ENCODE results near the gene DHH. TPM values are rescaled to one million over a fixed set of nuclear protein-coding genes. Genes with fewer than 3 reads are reported as not detected.
"Not testable (repeated sequence)": the region's sequence is repeated elsewhere in the genome, so short reads cannot be mapped to it uniquely, and the experiment has no call there.

The DHH gene
- total RNA-seq, 3 donors from 2014 or later: 0.11 TPM; not detected in 2

DNA sequence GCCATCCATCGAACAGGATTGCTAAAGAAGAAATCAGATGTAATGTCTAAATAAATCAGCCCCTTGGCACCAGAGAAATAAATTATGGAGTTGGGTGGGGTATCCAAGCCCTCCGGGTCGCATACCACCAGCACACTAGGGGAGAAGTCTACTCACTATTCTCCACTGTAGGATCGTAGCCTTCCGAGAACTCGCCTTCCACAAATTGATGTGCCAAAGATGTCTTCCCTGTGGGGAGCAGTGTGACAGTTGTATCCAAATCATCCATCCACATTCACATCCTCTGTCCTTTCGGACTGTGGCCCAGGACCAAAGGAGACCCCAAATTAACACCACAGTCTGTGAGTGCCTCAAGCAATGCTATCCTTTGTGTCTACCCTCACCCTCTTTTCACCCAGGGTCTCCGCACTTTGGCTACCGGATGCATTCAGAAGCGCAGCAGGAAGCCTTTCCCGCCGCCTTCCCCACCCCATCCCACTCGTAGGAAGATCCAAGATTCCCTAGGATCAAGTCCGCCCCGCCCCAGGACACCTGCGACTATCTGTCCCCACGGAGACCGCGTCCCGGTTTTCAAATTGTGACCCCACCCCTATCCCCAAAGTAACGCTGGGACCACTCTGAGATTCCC, 25.6 kb downstream of the DHH start:
- H3K27me3 Mint-ChIP-seq (ENCODE audit: low read depth): no peaks in the 10 kb centered on the region
- H3K9me3 Mint-ChIP-seq: no peaks in the 10 kb centered on the region
- no peak for DNase-seq
- no peak for ATAC-seq
- H3K4me1 Mint-ChIP-seq (ENCODE audit: low read depth): peaks cover 17% of the 10 kb centered on the region
- H3K4me3 Mint-ChIP-seq: peak overlapping the region; percentile 92
- no peaks in the 10 kb centered on the region for H3K36me3 Mint-ChIP-seq (ENCODE audit: insufficient read depth)

DNA sequence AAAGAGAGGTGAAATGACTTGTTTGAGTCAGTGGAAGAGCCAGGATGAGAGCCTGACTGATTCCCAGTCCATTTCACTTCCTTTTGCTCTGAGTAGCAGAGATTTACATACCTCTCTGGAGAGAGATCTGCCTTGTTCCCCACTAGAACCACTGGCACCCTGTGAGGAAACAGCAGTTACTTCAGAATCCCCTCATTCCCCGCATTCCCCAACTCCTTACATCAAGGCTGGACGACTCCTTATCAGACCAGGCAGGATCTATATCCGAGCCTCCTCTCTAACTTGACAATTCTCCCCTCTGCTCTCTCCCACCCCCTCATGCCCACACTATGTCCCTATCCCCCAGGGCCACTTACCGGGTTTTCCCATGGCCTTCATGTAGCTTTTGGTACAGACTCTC, 28.5 kb downstream of the DHH start:
- DNase-seq: no peak
- no peaks in the 10 kb centered on the region for H3K27me3 Mint-ChIP-seq (ENCODE audit: low read depth)
- ATAC-seq: no peak

GRCh38 chr12:49064767-49065152, 29.8 kb downstream of the DHH start:
- H3K9me3 Mint-ChIP-seq: no peaks in the 10 kb centered on the region
- H3K36me3 Mint-ChIP-seq (ENCODE audit: insufficient read depth): no peaks in the 10 kb centered on the region
- H3K4me3 Mint-ChIP-seq: no peak overlapping the region
- DNase-seq (no peak), ATAC-seq (no peak)
- H3K27me3 Mint-ChIP-seq (ENCODE audit: low read depth): no peaks in the 10 kb centered on the region
- peaks cover 21% of the 10 kb centered on the region for H3K4me1 Mint-ChIP-seq (ENCODE audit: low read depth)

More for the DNA sequence above, 28.5 kb downstream of the DHH start:
- Mint-ChIP-seq H3K4me3 (no peak overlapping the region), H3K4me1 (ENCODE audit: low read depth) (peaks cover 24% of the 10 kb centered on the region), H3K36me3 (ENCODE audit: insufficient read depth) (no peaks in the 10 kb centered on the region), H3K9me3 (no peaks in the 10 kb centered on the region)

DNA sequence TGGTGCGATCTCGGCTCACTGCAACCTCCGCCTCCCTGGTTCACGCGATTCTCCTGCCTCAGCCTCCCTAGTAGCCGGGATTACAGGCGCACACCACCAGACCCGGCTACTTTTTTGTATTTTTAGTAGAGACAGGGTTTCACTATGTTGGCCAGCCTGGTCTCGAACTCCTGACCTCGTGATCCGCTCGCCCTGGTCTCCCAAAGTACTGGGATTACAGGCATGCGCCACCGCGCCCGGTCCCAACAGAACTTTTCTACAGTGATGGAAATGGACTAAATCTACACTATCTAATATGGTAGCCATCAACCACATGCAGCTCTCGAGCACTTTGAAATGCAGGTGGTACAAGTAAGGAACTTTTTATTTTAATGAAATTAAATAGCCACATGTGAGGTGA, 32.7 kb downstream of the DHH start:
- Mint-ChIP-seq H3K4me3 (peak overlapping the region; percentile 95), H3K4me1 (ENCODE audit: low read depth) (peaks cover 31% of the 10 kb centered on the region)
- not testable (repeated sequence) for H3K36me3 Mint-ChIP-seq (ENCODE audit: insufficient read depth); DNase-seq; H3K27me3 Mint-ChIP-seq (ENCODE audit: low read depth); ATAC-seq; H3K9me3 Mint-ChIP-seq

DNA sequence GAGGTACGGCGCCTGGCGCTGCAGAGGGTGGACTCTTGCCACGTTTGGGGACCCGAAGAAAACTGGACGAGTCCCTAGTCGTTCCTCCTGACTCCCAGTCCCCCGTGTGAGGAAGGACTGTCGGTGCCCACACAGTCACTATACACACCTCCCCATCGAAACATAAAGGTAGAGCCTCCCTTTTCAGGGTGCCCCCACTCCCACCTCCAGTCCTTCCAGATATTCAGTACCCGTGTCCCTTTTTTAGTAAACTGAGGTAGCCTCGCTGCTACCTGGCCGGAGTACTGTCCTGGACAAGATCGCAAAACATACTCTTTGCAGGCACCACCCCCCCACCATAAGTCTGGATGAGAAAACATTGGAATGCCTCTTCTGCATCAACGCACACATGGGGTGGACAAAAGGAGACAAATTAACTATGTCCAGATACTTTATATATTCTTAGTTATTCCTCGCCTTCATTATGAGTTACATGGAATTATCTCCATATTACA, 33.4 kb downstream of the DHH start:
- ATAC-seq: no peak
- no peaks in the 10 kb centered on the region for H3K36me3 Mint-ChIP-seq (ENCODE audit: insufficient read depth)
- H3K9me3 Mint-ChIP-seq: no peaks in the 10 kb centered on the region
- peaks cover 38% of the 10 kb centered on the region for H3K4me1 Mint-ChIP-seq (ENCODE audit: low read depth)
- H3K27me3 Mint-ChIP-seq (ENCODE audit: low read depth): no peaks in the 10 kb centered on the region
- H3K4me3 Mint-ChIP-seq: peak overlapping the region; percentile 95
- DNase-seq: no peak

- DNase-seq (peak; percentile 87), ATAC-seq (peak; percentile 76 to 77)
- peaks cover 3% of the 10 kb centered on the region for H3K36me3 Mint-ChIP-seq (ENCODE audit: insufficient read depth)
- H3K4me1 Mint-ChIP-seq (ENCODE audit: low read depth): peaks cover 46% of the 10 kb centered on the region
- H3K4me3 Mint-ChIP-seq: peak within 1 kb of the TSS; percentile 95
- no peaks in the 10 kb centered on the region for H3K27me3 Mint-ChIP-seq (ENCODE audit: low read depth)
- H3K9me3 Mint-ChIP-seq: no peaks in the 10 kb centered on the region
These were observed 34.1 kb downstream of the DHH start, which contains the start of gene KMT2D for GRCh38 chr12:49060237-49061156. Gene KMT2D (minus strand): TSS chr12:49060794. CDS start chr12:49055324, 5,470 bp downstream.

GRCh38 chr12:49059299-49060171, 35.1 kb downstream of the DHH start:
- Mint-ChIP-seq H3K4me3 (peak overlapping the region; percentile 90), H3K9me3 (no peaks in the 10 kb centered on the region), H3K4me1 (ENCODE audit: low read depth) (peaks cover 55% of the 10 kb centered on the region), H3K36me3 (ENCODE audit: insufficient read depth) (peaks cover 10% of the 10 kb centered on the region), H3K27me3 (ENCODE audit: low read depth) (no peaks in the 10 kb centered on the region)
- no peak for DNase-seq
- peak; percentile 6 to 11 for ATAC-seq

GRCh38 chr12:49059045-49059298, 35.6 kb downstream of the DHH start:
- Mint-ChIP-seq H3K9me3 (no peaks in the 10 kb centered on the region), H3K4me3 (peak overlapping the region; percentile 90), H3K27me3 (ENCODE audit: low read depth) (no peaks in the 10 kb centered on the region), H3K4me1 (ENCODE audit: low read depth) (peaks cover 58% of the 10 kb centered on the region), H3K36me3 (ENCODE audit: insufficient read depth) (peaks cover 10% of the 10 kb centered on the region)
- DNase-seq: no peak
- ATAC-seq: no peak

GRCh38 chr12:49058366-49059044, 36.1 kb downstream of the DHH start:
- Mint-ChIP-seq H3K27me3 (ENCODE audit: low read depth) (no peaks in the 10 kb centered on the region), H3K9me3 (no peaks in the 10 kb centered on the region), H3K36me3 (ENCODE audit: insufficient read depth) (peaks cover 11% of the 10 kb centered on the region), H3K4me1 (ENCODE audit: low read depth) (peaks cover 56% of the 10 kb centered on the region), H3K4me3 (peak overlapping the region; percentile 90)
- no peak for ATAC-seq
- DNase-seq: no peak

- Mint-ChIP-seq H3K27me3 (ENCODE audit: low read depth) (no peaks in the 10 kb centered on the region), H3K36me3 (ENCODE audit: insufficient read depth) (peaks cover 15% of the 10 kb centered on the region), H3K4me1 (ENCODE audit: low read depth) (peaks cover 56% of the 10 kb centered on the region), H3K9me3 (no peaks in the 10 kb centered on the region), H3K4me3 (peak overlapping the region; percentile 90)
- DNase-seq: no peak
- ATAC-seq: no peak
These were observed 36.7 kb downstream of the DHH start for GRCh38 chr12:49057888-49058287.

DNA sequence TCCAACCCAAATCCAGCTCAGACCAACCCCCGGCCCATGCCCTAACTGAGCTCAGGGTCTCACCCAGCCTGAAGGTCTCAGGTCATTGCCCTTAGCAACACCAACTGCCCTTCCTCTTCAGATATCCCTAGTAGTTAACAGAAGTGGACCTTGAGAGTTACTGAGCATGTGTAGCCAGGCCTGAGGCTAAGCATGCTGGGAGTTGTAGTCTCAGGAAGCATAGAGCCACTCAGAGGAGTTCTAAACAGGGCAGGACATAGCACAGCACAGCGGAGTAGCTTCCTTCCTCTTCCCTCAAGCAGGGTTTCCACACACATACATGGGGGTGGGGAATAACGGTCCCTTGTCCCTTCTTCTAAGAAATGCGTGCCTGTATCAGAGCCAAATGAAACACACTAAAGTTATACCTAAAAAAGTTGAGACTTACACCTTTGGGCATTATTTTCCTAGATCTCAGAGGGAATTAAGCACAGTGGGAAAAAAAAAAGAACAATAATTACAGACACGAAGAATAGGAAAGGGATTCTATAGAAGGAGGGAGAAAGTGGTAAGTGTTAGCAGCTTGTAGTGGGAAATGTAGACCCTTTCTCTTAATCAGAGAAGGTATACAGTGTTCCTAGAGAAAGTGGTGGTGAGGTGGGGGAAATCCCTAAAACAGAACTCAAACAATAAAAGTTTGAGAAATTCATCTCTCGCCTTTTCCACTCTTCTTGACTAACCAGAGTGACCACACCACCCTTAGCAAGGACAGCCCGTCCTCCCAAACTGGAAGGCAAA, 38.4 kb downstream of the DHH start:
- ATAC-seq: peak; percentile 59 to 66
- H3K27me3 Mint-ChIP-seq (ENCODE audit: low read depth): no peaks in the 10 kb centered on the region

GRCh38 chr12:49055092-49055491, 39.5 kb downstream of the DHH start:
- peaks cover 48% of the 10 kb centered on the region for H3K4me1 Mint-ChIP-seq (ENCODE audit: low read depth)
- ATAC-seq (no peak), DNase-seq (no peak)
- H3K4me3 Mint-ChIP-seq: no peak overlapping the region
- H3K36me3 Mint-ChIP-seq (ENCODE audit: insufficient read depth): peaks cover 35% of the 10 kb centered on the region
- H3K27me3 Mint-ChIP-seq (ENCODE audit: low read depth): no peaks in the 10 kb centered on the region
- H3K9me3 Mint-ChIP-seq: no peaks in the 10 kb centered on the region

More for the DNA sequence above, 38.4 kb downstream of the DHH start:
- Mint-ChIP-seq H3K4me3 (peak overlapping the region; percentile 90), H3K4me1 (ENCODE audit: low read depth) (peaks cover 51% of the 10 kb centered on the region), H3K36me3 (ENCODE audit: insufficient read depth) (peaks cover 29% of the 10 kb centered on the region), H3K9me3 (no peaks in the 10 kb centered on the region)
- DNase-seq: peak; percentile 23

- H3K9me3 Mint-ChIP-seq: no peaks in the 10 kb centered on the region
- peaks cover 35% of the 10 kb centered on the region for H3K36me3 Mint-ChIP-seq (ENCODE audit: insufficient read depth)
- no peak for ATAC-seq
These were observed 40.1 kb downstream of the DHH start for GRCh38 chr12:49054524-49054923.

More at GRCh38 chr12:49054524-49054923, 40.1 kb downstream of the DHH start:
- Mint-ChIP-seq H3K27me3 (ENCODE audit: low read depth) (no peaks in the 10 kb centered on the region), H3K4me1 (ENCODE audit: low read depth) (peaks cover 48% of the 10 kb centered on the region), H3K4me3 (peak overlapping the region; percentile 7)
- no peak for DNase-seq
